Lower lobe of right lung (tissue), 2 donors: ENCODE results near the gene RPA1. TPM values are rescaled to one million over a fixed set of nuclear protein-coding genes. Genes with fewer than 3 reads are reported as not detected.

ENCODE experiments used
- ATAC-seq, 2 donors: fragments of 200-7000 bp; cut with Tn5 transposase; one replicate each; pipeline ENCODE4 v1.9.1; 2020 to 2022; ENCODE audit warnings: mild to moderate bottlenecking in 2 of 2, moderate library complexity in 2 of 2
- DNase-seq: peaks from one replicate; pipeline ENCODE4 v3.0.0-alpha.2; 2020
- H3K27ac ChIP-seq: fragments of 200-600 bp; one replicate; pipeline ENCODE4 v1.8.0; 2022
- H3K27me3 ChIP-seq: fragments of 200-600 bp; one replicate; pipeline ENCODE4 v1.8.0; 2022; ENCODE audit warnings: low read depth
- H3K36me3 ChIP-seq: fragments of 200-600 bp; one replicate; pipeline ENCODE4 v1.8.0; 2022; ENCODE audit warnings: mild to moderate bottlenecking
- H3K4me1 ChIP-seq: fragments of 200-600 bp; one replicate; pipeline ENCODE4 v1.8.0; 2022
- H3K4me3 ChIP-seq: fragments of 200-600 bp; one replicate; pipeline ENCODE4 v1.8.0; 2022; ENCODE audit warnings: mild to moderate bottlenecking
- H3K9me3 ChIP-seq: fragments of 200-600 bp; one replicate; pipeline ENCODE4 v1.8.0; 2022
- intact Hi-C: fragments of 100-400 bp; cut with DNase I; formaldehyde crosslinking; loops from one replicate; pipeline ENCODE4 v1.11.0; 2022
- total RNA-seq: library from RNA; stranded (reverse); fragmentation: NEBNext Ultra II Directional; extraction: Animal tissue kit (Norgen Biotek cat#: 25700); gene quantifications from one replicate; pipeline ENCODE4 v1.2.1, GENCODE V29; 2021
- TF ChIP-seq, protein P1 (sequence below): fragments of 200-600 bp; IDR thresholded peaks from one replicate; pipeline ENCODE4 v1.8.0; 2022; ENCODE audit warnings: antibody characterized with exemption, mild to moderate bottlenecking
- donor health status: DM: no; HTN: yes; CAD: no; lungs with severe emphysema.

RPA1 gene
- total RNA-seq, 1 donor from 2014 or later, result 67.1 TPM

DNA sequence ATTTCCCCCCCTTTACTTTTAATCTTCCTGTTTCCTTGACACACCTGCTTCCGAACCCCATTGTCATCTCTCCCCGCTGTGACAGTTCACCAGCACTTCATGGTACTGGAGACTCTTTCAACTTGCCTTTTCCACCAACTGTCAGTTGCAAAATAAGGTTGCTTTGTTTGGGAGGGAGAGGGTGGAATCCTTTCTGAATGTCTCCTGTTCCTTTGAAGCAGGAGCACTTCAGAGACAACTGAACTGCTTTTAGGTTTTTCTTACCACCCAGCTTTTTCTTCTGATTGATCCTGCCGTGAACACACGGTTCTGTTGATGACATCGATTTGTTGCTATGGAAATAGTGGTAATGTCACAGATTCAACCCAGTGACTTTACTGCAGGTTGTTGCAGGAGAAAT is 42.0 kb downstream of the RPA1 start:
- no peak for DNase-seq
- intact Hi-C loops, result no loop called here
- no peak for ATAC-seq
- Histone ChIP-seq H3K4me1 (no peaks in the 10 kb centered on the region), H3K9me3 (no peaks in the 10 kb centered on the region), H3K4me3 (no peak overlapping the region), H3K36me3 (peaks cover 54% of the 10 kb centered on the region), H3K27me3 (no peaks in the 10 kb centered on the region), H3K27ac (no peak overlapping the region)
- TF ChIP-seq, protein P1, sequence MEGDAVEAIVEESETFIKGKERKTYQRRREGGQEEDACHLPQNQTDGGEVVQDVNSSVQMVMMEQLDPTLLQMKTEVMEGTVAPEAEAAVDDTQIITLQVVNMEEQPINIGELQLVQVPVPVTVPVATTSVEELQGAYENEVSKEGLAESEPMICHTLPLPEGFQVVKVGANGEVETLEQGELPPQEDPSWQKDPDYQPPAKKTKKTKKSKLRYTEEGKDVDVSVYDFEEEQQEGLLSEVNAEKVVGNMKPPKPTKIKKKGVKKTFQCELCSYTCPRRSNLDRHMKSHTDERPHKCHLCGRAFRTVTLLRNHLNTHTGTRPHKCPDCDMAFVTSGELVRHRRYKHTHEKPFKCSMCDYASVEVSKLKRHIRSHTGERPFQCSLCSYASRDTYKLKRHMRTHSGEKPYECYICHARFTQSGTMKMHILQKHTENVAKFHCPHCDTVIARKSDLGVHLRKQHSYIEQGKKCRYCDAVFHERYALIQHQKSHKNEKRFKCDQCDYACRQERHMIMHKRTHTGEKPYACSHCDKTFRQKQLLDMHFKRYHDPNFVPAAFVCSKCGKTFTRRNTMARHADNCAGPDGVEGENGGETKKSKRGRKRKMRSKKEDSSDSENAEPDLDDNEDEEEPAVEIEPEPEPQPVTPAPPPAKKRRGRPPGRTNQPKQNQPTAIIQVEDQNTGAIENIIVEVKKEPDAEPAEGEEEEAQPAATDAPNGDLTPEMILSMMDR, result no peak

DNA sequence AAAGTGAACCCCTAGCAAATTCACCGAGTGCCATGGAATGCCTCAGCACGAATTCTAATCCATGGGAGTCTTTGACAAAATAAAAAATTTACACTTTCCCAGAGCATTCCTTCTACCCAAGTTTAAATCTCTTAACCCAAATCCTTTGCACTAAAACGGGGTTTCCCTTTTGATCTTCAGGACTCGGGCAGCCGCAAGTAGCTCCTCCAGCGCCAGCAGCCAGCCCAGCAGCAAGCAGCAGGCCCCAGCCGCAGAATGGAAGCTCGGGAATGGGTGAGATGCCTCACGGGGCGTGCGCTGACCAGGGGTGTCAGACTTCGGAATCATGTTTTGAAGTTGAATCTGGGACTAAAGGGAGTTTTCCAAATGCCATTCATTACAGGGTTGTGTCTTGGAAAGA is 42.4 kb downstream of the RPA1 start:
- ATAC-seq, result no peak
- TF ChIP-seq, protein P1, result no peak
- H3K36me3 ChIP-seq, result peaks cover 59% of the 10 kb centered on the region
- no peaks in the 10 kb centered on the region for H3K4me1 ChIP-seq
- H3K27me3 ChIP-seq, result no peaks in the 10 kb centered on the region
- H3K27ac ChIP-seq, result no peak overlapping the region
- intact Hi-C loops, result no loop called here
- no peak overlapping the region for H3K4me3 ChIP-seq
- DNase-seq, result no peak
- H3K9me3 ChIP-seq, result no peaks in the 10 kb centered on the region

- Histone ChIP-seq H3K36me3 (peaks cover 66% of the 10 kb centered on the region), H3K4me3 (no peak overlapping the region), H3K27ac (no peak overlapping the region), H3K4me1 (no peaks in the 10 kb centered on the region), H3K9me3 (no peaks in the 10 kb centered on the region), H3K27me3 (no peaks in the 10 kb centered on the region)
- DNase-seq (no peak), ATAC-seq (no peak)
- intact Hi-C loops, result no loop called here
- TF ChIP-seq, protein P1, result no peak
Observed at GRCh38 chr17:1872976-1873375, 43.2 kb downstream of the RPA1 start.

GRCh38 chr17:1873418-1873817 is 43.6 kb downstream of the RPA1 start:
- intact Hi-C loops, result no loop called here
- peaks cover 71% of the 10 kb centered on the region for H3K36me3 ChIP-seq

DNA sequence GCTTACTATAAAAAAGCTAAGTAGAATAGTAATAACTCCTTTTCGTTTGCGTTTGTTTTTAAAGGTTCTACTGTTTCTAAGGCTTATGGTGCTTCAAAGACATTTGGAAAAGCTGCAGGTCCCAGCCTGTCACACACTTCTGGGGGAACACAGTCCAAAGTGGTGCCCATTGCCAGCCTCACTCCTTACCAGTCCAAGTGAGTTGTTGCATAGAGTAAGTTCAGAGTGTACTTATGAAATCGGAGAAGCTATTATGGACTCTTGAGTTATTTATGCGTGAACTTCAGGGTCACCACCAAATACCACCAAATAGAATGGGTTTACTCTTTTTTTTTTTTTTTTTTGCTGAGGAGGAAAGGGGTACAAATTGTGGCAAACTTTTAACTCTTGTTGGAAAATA is 45.8 kb downstream of the RPA1 start:
- ATAC-seq, result no peak
- Histone ChIP-seq H3K36me3 (peaks cover 85% of the 10 kb centered on the region), H3K9me3 (no peaks in the 10 kb centered on the region), H3K27me3 (no peaks in the 10 kb centered on the region), H3K4me1 (no peaks in the 10 kb centered on the region), H3K4me3 (no peak overlapping the region), H3K27ac (no peak overlapping the region)
- intact Hi-C loops, result no loop called here
- TF ChIP-seq, protein P1, result no peak
- DNase-seq, result no peak

More at GRCh38 chr17:1873418-1873817, 43.6 kb downstream of the RPA1 start:
- no peaks in the 10 kb centered on the region for H3K4me1 ChIP-seq
- ATAC-seq (no peak), DNase-seq (no peak)
- H3K27ac ChIP-seq, result no peak overlapping the region
- TF ChIP-seq, protein P1, result no peak
- H3K4me3 ChIP-seq, result no peak overlapping the region
- H3K27me3 ChIP-seq, result no peaks in the 10 kb centered on the region
- H3K9me3 ChIP-seq, result no peaks in the 10 kb centered on the region
